HepG2 (cell line): Measurements from ENCODE around the gene TAT. TPM values are rescaled to one million over a fixed set of nuclear protein-coding genes. Genes with fewer than 3 reads are reported as not detected.

Source experiments
- DPF2 ChIP-seq: sonication (generic); formaldehyde crosslinking; IDR thresholded peaks from 2 replicates; pipeline ENCODE4 v1.4.0; 2020; ENCODE audit warnings: mild to moderate bottlenecking, low read depth, missing genetic modification reagents, borderline replicate concordance
- FOXC1 ChIP-seq: sonication (generic); formaldehyde crosslinking; IDR thresholded peaks from 2 replicates; pipeline ENCODE4 v1.8.0; 2022; ENCODE audit warnings: mild to moderate bottlenecking, missing genetic modification reagents, borderline replicate concordance
- HMGA1 ChIP-seq: sonication (generic); formaldehyde crosslinking; conservative IDR thresholded peaks from 2 replicates; pipeline ENCODE4 v1.4.0; 2020; ENCODE audit warnings: missing genetic modification reagents
- NBN ChIP-seq: fragments of 450-650 bp; conservative IDR thresholded peaks from 2 replicates; pipeline ENCODE4 v1.6.1; 2017
- PRMT3 ChIP-seq: sonication (generic); formaldehyde crosslinking; IDR thresholded peaks from 2 replicates; pipeline ENCODE4 v1.8.1; 2022; ENCODE audit warnings: low read depth, mild to moderate bottlenecking, moderate library complexity, missing genetic modification reagents, borderline replicate concordance
- RAD51 ChIP-seq: fragments of 450-650 bp; IDR thresholded peaks from 2 replicates; pipeline ENCODE4 v1.6.1; 2016; ENCODE audit warnings: borderline replicate concordance
- SALL2 ChIP-seq: sonication (generic); formaldehyde crosslinking; IDR thresholded peaks from 2 replicates; pipeline ENCODE4 v1.8.1; 2023; ENCODE audit warnings: mild to moderate bottlenecking, missing genetic modification reagents, inconsistent platforms
- XRCC5 ChIP-seq: fragments of 200-400 bp; formaldehyde crosslinking; optimal IDR thresholded peaks from 2 replicates; pipeline ENCODE3; 2017; ENCODE audit warnings: mild to moderate bottlenecking, low read length
- ZC3H13 ChIP-seq: sonication (generic); formaldehyde crosslinking; IDR thresholded peaks from 2 replicates; pipeline ENCODE4 v1.8.1; 2023; ENCODE audit warnings: mild to moderate bottlenecking, missing genetic modification reagents, moderate library complexity
- ZMYM3 ChIP-seq: sonication (generic); formaldehyde crosslinking; IDR thresholded peaks from 2 replicates; pipeline ENCODE4 v1.5.1; 2020; ENCODE audit warnings: mild to moderate bottlenecking, missing genetic modification reagents
- ZNF143 ChIP-seq: sonication (generic); formaldehyde crosslinking; IDR thresholded peaks from 2 replicates; pipeline ENCODE4 v1.4.0; 2020; ENCODE audit warnings: missing genetic modification reagents
- ZNF160 ChIP-seq: sonication (generic); formaldehyde crosslinking; IDR thresholded peaks from 2 replicates; pipeline ENCODE4 v1.8.0; 2022; ENCODE audit warnings: mild to moderate bottlenecking, inconsistent platforms, missing genetic modification reagents
- ZNF207 ChIP-seq: fragments of 450-650 bp; IDR thresholded peaks from 2 replicates; pipeline ENCODE4 v1.6.1; 2016; ENCODE audit warnings: antibody characterized with exemption, borderline replicate concordance
- ZNF260 ChIP-seq: sonication (generic); formaldehyde crosslinking; IDR thresholded peaks from 2 replicates; pipeline ENCODE4 v1.4.0; 2020; ENCODE audit warnings: missing genetic modification reagents, low read depth, mild to moderate bottlenecking, borderline replicate concordance
- ZNF547 ChIP-seq: sonication (generic); formaldehyde crosslinking; IDR thresholded peaks from 2 replicates; pipeline ENCODE4 v1.5.1; 2020; ENCODE audit warnings: mild to moderate bottlenecking, missing genetic modification reagents
- ZNF777 ChIP-seq: sonication (generic); formaldehyde crosslinking; IDR thresholded peaks from 2 replicates; pipeline ENCODE4 v1.4.0; 2020; ENCODE audit warnings: missing genetic modification reagents
- ZNF850 ChIP-seq: sonication (generic); formaldehyde crosslinking; conservative IDR thresholded peaks from 2 replicates; pipeline ENCODE4 v1.9.0; 2021; ENCODE audit warnings: mild to moderate bottlenecking, missing genetic modification reagents
- polyA plus RNA-seq, 8 experiments: library from polyadenylated mRNA; depleted of rRNA in 3 of 8; stranded (reverse) in 7 of 8; unstranded in 1 of 8; fragments of >200 nt; fragmentation: Illumina TruSeq in 4 of 8; extraction: Trizol in 4 of 8; gene quantifications; 2 replicates each; pipeline versions ENCODE4 v1.2.1 to v1.2.3, GENCODE V29; 2011 to 2016; ENCODE audit warnings: low read depth in 4 of 8, missing spikeins in 1 of 8, mixed read lengths in 1 of 8; ENCODE audit not compliant: insufficient read depth in 1 of 8
- total RNA-seq, 5 experiments: library from RNA; depleted of rRNA; stranded (reverse); fragments of >200 nt; fragmentation: Illumina TruSeq; extraction: Trizol; gene quantifications; 2 replicates each; pipeline ENCODE4 v1.2.3, GENCODE V29; 2016; ENCODE audit warnings: low read depth in 1 of 5
- TF ChIP-seq, protein P1 (sequence below): sonication (generic); formaldehyde crosslinking; IDR thresholded peaks from one replicate; pipeline ENCODE4 v1.5.1; 2020; ENCODE audit warnings: mild to moderate bottlenecking, missing genetic modification reagents; ENCODE audit errors: not compliant biosample characterization
- TF ChIP-seq, protein P2 (sequence below): fragments of 450-650 bp; IDR thresholded peaks from 2 replicates; pipeline ENCODE4 v1.6.1; 2017
- TF ChIP-seq, protein P3 (sequence below): sonication (generic); formaldehyde crosslinking; IDR thresholded peaks from 2 replicates; pipeline ENCODE4 v1.4.0; 2020; ENCODE audit warnings: missing genetic modification reagents

TAT gene
- total and polyA plus RNA-seq, 2 of the 13 experiments (the other 11 are each of a cell fraction or from before 2014, with no cell fraction given) = 1.6 to 5.8 TPM

DNA sequence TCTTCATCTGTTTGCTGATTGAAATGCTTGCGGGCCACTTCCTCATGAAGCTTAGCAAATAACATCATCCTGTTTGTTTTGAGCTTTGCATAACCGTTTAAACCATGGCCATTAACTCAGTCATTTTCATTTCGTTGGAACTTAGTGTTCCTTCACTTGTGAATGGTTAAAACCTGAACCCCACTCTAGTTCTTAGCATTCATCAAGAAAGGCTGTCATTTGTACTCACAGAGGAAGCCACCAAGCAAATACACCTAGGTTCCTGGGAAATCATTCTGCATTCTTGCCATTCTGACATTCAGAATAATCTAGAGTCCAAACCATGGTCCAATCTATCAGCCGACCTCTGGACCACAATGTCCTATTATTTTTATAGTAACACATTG, 8.4 kb upstream of the TAT start (continued):
- TF ChIP-seq, protein P1, sequence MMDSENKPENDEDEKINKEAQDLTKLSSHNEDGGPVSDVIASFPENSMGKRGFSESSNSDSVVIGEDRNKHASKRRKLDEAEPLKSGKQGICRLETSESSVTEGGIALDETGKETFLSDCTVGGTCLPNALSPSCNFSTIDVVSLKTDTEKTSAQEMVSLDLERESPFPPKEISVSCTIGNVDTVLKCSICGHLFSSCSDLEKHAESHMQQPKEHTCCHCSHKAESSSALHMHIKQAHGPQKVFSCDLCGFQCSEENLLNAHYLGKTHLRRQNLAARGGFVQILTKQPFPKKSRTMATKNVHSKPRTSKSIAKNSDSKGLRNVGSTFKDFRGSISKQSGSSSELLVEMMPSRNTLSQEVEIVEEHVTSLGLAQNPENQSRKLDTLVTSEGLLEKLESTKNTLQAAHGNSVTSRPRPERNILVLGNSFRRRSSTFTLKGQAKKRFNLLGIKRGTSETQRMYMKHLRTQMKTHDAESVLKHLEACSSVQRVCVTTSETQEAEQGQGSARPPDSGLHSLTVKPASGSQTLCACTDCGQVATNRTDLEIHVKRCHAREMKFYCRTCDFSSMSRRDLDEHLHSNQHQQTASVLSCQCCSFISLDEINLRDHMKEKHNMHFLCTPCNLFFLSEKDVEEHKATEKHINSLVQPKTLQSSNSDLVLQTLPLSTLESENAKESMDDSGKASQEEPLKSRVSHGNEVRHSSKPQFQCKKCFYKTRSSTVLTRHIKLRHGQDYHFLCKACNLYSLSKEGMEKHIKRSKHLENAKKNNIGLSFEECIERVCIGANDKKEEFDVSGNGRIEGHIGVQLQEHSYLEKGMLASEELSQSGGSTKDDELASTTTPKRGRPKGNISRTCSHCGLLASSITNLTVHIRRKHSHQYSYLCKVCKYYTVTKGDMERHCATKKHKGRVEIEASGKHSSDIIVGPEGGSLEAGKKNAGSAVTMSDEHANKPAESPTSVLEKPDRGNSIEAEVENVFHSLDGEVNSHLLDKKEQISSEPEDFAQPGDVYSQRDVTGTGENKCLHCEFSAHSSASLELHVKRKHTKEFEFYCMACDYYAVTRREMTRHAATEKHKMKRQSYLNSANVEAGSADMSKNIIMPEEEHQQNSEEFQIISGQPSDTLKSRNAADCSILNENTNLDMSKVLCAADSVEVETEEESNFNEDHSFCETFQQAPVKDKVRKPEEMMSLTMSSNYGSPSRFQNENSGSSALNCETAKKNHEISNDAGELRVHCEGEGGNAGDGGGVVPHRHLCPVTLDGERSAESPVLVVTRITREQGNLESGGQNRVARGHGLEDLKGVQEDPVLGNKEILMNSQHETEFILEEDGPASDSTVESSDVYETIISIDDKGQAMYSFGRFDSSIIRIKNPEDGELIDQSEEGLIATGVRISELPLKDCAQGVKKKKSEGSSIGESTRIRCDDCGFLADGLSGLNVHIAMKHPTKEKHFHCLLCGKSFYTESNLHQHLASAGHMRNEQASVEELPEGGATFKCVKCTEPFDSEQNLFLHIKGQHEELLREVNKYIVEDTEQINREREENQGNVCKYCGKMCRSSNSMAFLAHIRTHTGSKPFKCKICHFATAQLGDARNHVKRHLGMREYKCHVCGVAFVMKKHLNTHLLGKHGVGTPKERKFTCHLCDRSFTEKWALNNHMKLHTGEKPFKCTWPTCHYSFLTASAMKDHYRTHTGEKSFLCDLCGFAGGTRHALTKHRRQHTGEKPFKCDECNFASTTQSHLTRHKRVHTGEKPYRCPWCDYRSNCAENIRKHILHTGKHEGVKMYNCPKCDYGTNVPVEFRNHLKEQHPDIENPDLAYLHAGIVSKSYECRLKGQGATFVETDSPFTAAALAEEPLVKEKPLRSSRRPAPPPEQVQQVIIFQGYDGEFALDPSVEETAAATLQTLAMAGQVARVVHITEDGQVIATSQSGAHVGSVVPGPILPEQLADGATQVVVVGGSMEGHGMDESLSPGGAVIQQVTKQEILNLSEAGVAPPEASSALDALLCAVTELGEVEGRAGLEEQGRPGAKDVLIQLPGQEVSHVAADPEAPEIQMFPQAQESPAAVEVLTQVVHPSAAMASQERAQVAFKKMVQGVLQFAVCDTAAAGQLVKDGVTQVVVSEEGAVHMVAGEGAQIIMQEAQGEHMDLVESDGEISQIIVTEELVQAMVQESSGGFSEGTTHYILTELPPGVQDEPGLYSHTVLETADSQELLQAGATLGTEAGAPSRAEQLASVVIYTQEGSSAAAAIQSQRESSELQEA (CRISPR knock-in tag) = no peak
- TF ChIP-seq SALL2 (no peak), ZC3H13 (no peak), ZNF207 (no peak), ZNF850 (CRISPR knock-in tag) (no peak), NBN (no peak), ZNF160 (CRISPR knock-in tag) (no peak), PRMT3 (CRISPR knock-in tag) (no peak), RAD51 (no peak), ZNF777 (CRISPR knock-in tag) (no peak), XRCC5 (no peak), HMGA1 (CRISPR knock-in tag) (no peak), DPF2 (CRISPR knock-in tag) (no peak), ZNF143 (CRISPR knock-in tag) (no peak), ZNF547 (CRISPR knock-in tag) (no peak; the same call in 1 of the 2 replicates), ZNF260 (CRISPR knock-in tag) (no peak), FOXC1 (CRISPR knock-in tag) (no peak), ZMYM3 (CRISPR knock-in tag) (no peak)
- TF ChIP-seq, protein P2, sequence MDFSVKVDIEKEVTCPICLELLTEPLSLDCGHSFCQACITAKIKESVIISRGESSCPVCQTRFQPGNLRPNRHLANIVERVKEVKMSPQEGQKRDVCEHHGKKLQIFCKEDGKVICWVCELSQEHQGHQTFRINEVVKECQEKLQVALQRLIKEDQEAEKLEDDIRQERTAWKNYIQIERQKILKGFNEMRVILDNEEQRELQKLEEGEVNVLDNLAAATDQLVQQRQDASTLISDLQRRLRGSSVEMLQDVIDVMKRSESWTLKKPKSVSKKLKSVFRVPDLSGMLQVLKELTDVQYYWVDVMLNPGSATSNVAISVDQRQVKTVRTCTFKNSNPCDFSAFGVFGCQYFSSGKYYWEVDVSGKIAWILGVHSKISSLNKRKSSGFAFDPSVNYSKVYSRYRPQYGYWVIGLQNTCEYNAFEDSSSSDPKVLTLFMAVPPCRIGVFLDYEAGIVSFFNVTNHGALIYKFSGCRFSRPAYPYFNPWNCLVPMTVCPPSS = no peak
- TF ChIP-seq, protein P3, sequence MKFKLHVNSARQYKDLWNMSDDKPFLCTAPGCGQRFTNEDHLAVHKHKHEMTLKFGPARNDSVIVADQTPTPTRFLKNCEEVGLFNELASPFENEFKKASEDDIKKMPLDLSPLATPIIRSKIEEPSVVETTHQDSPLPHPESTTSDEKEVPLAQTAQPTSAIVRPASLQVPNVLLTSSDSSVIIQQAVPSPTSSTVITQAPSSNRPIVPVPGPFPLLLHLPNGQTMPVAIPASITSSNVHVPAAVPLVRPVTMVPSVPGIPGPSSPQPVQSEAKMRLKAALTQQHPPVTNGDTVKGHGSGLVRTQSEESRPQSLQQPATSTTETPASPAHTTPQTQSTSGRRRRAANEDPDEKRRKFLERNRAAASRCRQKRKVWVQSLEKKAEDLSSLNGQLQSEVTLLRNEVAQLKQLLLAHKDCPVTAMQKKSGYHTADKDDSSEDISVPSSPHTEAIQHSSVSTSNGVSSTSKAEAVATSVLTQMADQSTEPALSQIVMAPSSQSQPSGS (CRISPR knock-in tag) = peak; percentile 57; the same call in 1 of the 2 replicates
